GM23338 (cell line): Measurements from ENCODE around the gene SBF2. TPM values are rescaled to one million over a fixed set of nuclear protein-coding genes. Genes with fewer than 3 reads are reported as not detected.

ENCODE experiments used
- ATAC-seq: fragments of 200-7000 bp; cut with Tn5 transposase; 3 replicates; pipeline ENCODE4 v1.9.1; 2020
- DNase-seq: peaks from one replicate; pipeline ENCODE4 v3.0.0-alpha.2; 2015; ENCODE audit warnings: low spot score
- H2AFZ ChIP-seq: fragments of 200-600 bp; sonication (generic); 2 replicates; pipeline ENCODE4 v1.8.0; 2016; ENCODE audit warnings: antibody characterized with exemption, mild to moderate bottlenecking, moderate library complexity
- H3F3A ChIP-seq: fragments of 200-600 bp; sonication (generic); replicated peaks from 2 replicates; pipeline ENCODE4 v1.8.0; 2017; ENCODE audit warnings: antibody characterized with exemption, mixed run types, low read depth
- H3K27ac ChIP-seq: fragments of 200-600 bp; sonication (generic); 2 replicates; pipeline ENCODE4 v1.6.1; 2016; ENCODE audit warnings: low read depth
- H3K27me3 ChIP-seq: fragments of 200-600 bp; sonication (generic); 2 replicates; pipeline ENCODE4 v1.8.0; 2016; ENCODE audit warnings: mild to moderate bottlenecking, mixed run types, moderate library complexity; ENCODE audit not compliant: insufficient read depth
- H3K36me3 ChIP-seq: fragments of 200-600 bp; sonication (generic); 2 replicates; pipeline ENCODE4 v1.8.0; 2016; ENCODE audit warnings: mild to moderate bottlenecking; ENCODE audit not compliant: insufficient read depth
- H3K4me1 ChIP-seq: fragments of 200-600 bp; sonication (generic); 2 replicates; pipeline ENCODE4 v1.8.0; 2016; ENCODE audit warnings: mild to moderate bottlenecking, moderate library complexity; ENCODE audit not compliant: insufficient read depth
- H3K4me2 ChIP-seq: fragments of 200-600 bp; sonication (generic); 2 replicates; pipeline ENCODE4 v1.7.1; 2017; ENCODE audit warnings: mixed run types
- H3K4me3 ChIP-seq: fragments of 200-600 bp; sonication (generic); 2 replicates; pipeline ENCODE4 v1.6.1; 2016; ENCODE audit warnings: mixed run types
- H3K79me2 ChIP-seq: fragments of 200-600 bp; sonication (generic); replicated peaks from 2 replicates; pipeline ENCODE4 v1.8.0; 2017; ENCODE audit warnings: mild to moderate bottlenecking; ENCODE audit not compliant: insufficient read depth
- H3K9me2 ChIP-seq: fragments of 200-600 bp; sonication (generic); 2 replicates; pipeline ENCODE4 v1.8.0; 2017; ENCODE audit not compliant: insufficient read depth
- H4K20me1 ChIP-seq: fragments of 200-600 bp; sonication (generic); replicated peaks from 2 replicates; pipeline ENCODE4 v1.8.0; 2017; ENCODE audit warnings: mild to moderate bottlenecking; ENCODE audit not compliant: insufficient read depth
- H3K27ac Mint-ChIP-seq: 2 replicates; pipeline ENCODE4 v1.8.0; 2020; ENCODE audit warnings: inconsistent platforms, mild to moderate bottlenecking, moderate library complexity, mixed read lengths
- H3K27me3 Mint-ChIP-seq: 3 replicates; pipeline ENCODE4 v1.8.0; 2022; ENCODE audit warnings: low read depth, mild to moderate bottlenecking, moderate library complexity, mixed read lengths, inconsistent platforms; ENCODE audit not compliant: insufficient read depth, poor library complexity
- H3K36me3 Mint-ChIP-seq: 3 replicates; pipeline ENCODE4 v1.8.0; 2021; ENCODE audit warnings: low read depth, mild to moderate bottlenecking, inconsistent platforms, moderate library complexity, mixed read lengths
- H3K4me1 Mint-ChIP-seq: 3 replicates; pipeline ENCODE4 v1.8.0; 2020; ENCODE audit warnings: mild to moderate bottlenecking, inconsistent platforms, mixed read lengths
- H3K4me3 Mint-ChIP-seq: 3 replicates; pipeline ENCODE4 v1.8.0; 2021; ENCODE audit warnings: moderate library complexity, mild to moderate bottlenecking, inconsistent platforms, mixed read lengths
- H3K9me3 Mint-ChIP-seq: 3 replicates; pipeline ENCODE4 v1.8.0; 2020; ENCODE audit warnings: moderate library complexity, mild to moderate bottlenecking, inconsistent platforms, mixed read lengths
- EZH2 ChIP-seq: fragments of 200-600 bp; sonication (generic); IDR thresholded peaks from one replicate; pipeline ENCODE4 v1.8.0; 2017; ENCODE audit warnings: antibody characterized with exemption, mild to moderate bottlenecking, low read depth; ENCODE audit not compliant: unreplicated experiment
- EZH2phosphoT487 ChIP-seq: fragments of 200-600 bp; sonication (generic); IDR thresholded peaks from one replicate; pipeline ENCODE4 v1.8.1; 2018; ENCODE audit warnings: antibody characterized with exemption; ENCODE audit not compliant: unreplicated experiment
- NANOG ChIP-seq: IDR thresholded peaks from 2 replicates; pipeline ENCODE4 v1.6.1; 2016; ENCODE audit warnings: antibody characterized with exemption, borderline replicate concordance
- POLR2AphosphoS5 ChIP-seq: IDR thresholded peaks from 2 replicates; pipeline ENCODE4 v1.6.1; 2016; ENCODE audit warnings: antibody characterized with exemption, low read depth
- ZNF331 ChIP-seq: fragments of 250-450 bp; sonication (Bioruptor Pico); IDR thresholded peaks from 2 replicates; pipeline ENCODE4 v1.5.0; 2020; ENCODE audit warnings: low read depth, mild to moderate bottlenecking, moderate library complexity
- polyA plus RNA-seq: library from polyadenylated mRNA; unstranded; fragments of >200 nt; fragmentation: Nextera tagmentation; extraction: Ambion mirVana; gene quantifications from 2 replicates; pipeline ENCODE4 v1.2.1, GENCODE V29; 2016
- total RNA-seq: library from RNA; depleted of rRNA; stranded (reverse); fragments of >200 nt; shearing (Covaris generic); gene quantifications from 2 replicates; pipeline ENCODE4 v1.2.3, GENCODE V29; 2014
- TF ChIP-seq, protein P1 (sequence below): fragments of 250-450 bp; sonication (Bioruptor Pico); IDR thresholded peaks from 2 replicates; pipeline ENCODE4 v1.5.0; 2020; ENCODE audit warnings: mild to moderate bottlenecking, moderate library complexity

SBF2 gene
- total and polyA plus RNA-seq, 2 experiments from 2014 or later, result 25.6 to 53.5 TPM

DNA sequence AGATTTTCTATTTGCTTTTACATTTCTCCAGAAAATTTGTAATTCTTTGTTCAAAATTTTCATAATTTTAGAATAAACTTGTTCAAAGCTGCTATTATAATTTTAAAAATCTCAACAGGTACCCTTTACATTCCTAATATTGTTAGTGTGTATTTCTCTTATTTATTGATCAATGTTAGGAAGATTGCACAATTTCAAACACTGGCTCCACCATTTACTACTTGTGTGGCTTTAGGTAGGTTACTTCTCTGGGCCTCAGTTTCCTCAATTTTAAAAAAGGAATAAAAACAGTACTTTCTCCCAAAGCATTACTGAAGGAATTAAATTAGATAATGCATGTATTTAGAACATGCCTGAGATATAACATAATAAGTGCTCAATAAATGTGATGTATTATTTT is 180.2 kb downstream of the SBF2 start:
- no peak overlapping the region for H3K4me2 ChIP-seq
- H3K4me1 Mint-ChIP-seq, result peaks cover 17% of the 10 kb centered on the region; the same call in 2 of the 3 replicates
- H2AFZ ChIP-seq, result no peak overlapping the region
- ATAC-seq, result no peak
- H3K4me1 ChIP-seq, result peaks cover 16% of the 10 kb centered on the region
- no peak overlapping the region for H3K27ac Mint-ChIP-seq
- no peak overlapping the region for H3K27ac ChIP-seq
- H4K20me1 ChIP-seq, result no peaks in the 10 kb centered on the region
- H3K36me3 ChIP-seq, result no peaks in the 10 kb centered on the region
- no peak for DNase-seq
- no peak overlapping the region for H3K4me3 ChIP-seq
- H3K27me3 ChIP-seq, result no peaks in the 10 kb centered on the region
- no peak overlapping the region for H3K4me3 Mint-ChIP-seq
- no peaks in the 10 kb centered on the region for H3K27me3 Mint-ChIP-seq
- TF ChIP-seq, protein P1, sequence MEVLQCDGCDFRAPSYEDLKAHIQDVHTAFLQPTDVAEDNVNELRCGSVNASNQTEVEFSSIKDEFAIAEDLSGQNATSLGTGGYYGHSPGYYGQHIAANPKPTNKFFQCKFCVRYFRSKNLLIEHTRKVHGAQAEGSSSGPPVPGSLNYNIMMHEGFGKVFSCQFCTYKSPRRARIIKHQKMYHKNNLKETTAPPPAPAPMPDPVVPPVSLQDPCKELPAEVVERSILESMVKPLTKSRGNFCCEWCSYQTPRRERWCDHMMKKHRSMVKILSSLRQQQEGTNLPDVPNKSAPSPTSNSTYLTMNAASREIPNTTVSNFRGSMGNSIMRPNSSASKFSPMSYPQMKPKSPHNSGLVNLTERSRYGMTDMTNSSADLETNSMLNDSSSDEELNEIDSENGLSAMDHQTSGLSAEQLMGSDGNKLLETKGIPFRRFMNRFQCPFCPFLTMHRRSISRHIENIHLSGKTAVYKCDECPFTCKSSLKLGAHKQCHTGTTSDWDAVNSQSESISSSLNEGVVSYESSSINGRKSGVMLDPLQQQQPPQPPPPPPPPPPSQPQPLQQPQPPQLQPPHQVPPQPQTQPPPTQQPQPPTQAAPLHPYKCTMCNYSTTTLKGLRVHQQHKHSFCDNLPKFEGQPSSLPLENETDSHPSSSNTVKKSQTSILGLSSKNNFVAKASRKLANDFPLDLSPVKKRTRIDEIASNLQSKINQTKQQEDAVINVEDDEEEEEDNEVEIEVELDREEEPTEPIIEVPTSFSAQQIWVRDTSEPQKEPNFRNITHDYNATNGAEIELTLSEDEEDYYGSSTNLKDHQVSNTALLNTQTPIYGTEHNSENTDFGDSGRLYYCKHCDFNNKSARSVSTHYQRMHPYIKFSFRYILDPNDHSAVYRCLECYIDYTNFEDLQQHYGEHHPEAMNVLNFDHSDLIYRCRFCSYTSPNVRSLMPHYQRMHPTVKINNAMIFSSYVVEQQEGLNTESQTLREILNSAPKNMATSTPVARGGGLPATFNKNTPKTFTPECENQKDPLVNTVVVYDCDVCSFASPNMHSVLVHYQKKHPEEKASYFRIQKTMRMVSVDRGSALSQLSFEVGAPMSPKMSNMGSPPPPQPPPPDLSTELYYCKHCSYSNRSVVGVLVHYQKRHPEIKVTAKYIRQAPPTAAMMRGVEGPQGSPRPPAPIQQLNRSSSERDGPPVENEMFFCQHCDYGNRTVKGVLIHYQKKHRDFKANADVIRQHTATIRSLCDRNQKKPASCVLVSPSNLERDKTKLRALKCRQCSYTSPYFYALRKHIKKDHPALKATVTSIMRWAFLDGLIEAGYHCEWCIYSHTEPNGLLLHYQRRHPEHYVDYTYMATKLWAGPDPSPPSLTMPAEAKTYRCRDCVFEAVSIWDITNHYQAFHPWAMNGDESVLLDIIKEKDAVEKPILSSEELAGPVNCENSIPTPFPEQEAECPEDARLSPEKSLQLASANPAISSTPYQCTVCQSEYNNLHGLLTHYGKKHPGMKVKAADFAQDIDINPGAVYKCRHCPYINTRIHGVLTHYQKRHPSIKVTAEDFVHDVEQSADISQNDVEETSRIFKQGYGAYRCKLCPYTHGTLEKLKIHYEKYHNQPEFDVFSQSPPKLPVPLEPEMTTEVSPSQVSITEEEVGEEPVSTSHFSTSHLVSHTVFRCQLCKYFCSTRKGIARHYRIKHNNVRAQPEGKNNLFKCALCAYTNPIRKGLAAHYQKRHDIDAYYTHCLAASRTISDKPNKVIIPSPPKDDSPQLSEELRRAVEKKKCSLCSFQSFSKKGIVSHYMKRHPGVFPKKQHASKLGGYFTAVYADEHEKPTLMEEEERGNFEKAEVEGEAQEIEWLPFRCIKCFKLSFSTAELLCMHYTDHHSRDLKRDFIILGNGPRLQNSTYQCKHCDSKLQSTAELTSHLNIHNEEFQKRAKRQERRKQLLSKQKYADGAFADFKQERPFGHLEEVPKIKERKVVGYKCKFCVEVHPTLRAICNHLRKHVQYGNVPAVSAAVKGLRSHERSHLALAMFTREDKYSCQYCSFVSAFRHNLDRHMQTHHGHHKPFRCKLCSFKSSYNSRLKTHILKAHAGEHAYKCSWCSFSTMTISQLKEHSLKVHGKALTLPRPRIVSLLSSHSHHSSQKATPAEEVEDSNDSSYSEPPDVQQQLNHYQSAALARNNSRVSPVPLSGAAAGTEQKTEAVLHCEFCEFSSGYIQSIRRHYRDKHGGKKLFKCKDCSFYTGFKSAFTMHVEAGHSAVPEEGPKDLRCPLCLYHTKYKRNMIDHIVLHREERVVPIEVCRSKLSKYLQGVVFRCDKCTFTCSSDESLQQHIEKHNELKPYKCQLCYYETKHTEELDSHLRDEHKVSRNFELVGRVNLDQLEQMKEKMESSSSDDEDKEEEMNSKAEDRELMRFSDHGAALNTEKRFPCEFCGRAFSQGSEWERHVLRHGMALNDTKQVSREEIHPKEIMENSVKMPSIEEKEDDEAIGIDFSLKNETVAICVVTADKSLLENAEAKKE (CRISPR knock-in tag), result no peak
- no peak for TF ChIP-seq EZH2phosphoT487
- H3K9me2 ChIP-seq, result no peaks in the 10 kb centered on the region
- no peaks in the 10 kb centered on the region for H3F3A ChIP-seq
- peaks cover 8% of the 10 kb centered on the region; the same call in 2 of the 3 replicates for H3K9me3 Mint-ChIP-seq
- H3K36me3 Mint-ChIP-seq, result peaks cover 23% of the 10 kb centered on the region
- no peaks in the 10 kb centered on the region for H3K79me2 ChIP-seq

- Mint-ChIP-seq H3K4me3 (no peak overlapping the region), H3K36me3 (peaks cover 8% of the 10 kb centered on the region), H3K4me1 (peaks cover 20% of the 10 kb centered on the region; the same call in 2 of the 3 replicates), H3K9me3 (peaks cover 4% of the 10 kb centered on the region; the same call in 2 of the 3 replicates), H3K27me3 (no peaks in the 10 kb centered on the region), H3K27ac (peak overlapping the region; percentile 80)
- H3K36me3 ChIP-seq, result no peaks in the 10 kb centered on the region
- peaks cover 16% of the 10 kb centered on the region for H3K4me1 ChIP-seq
- no peak overlapping the region for H3K4me3 ChIP-seq
- no peaks in the 10 kb centered on the region for H3K27me3 ChIP-seq
- DNase-seq (no peak), ATAC-seq (no peak)
- H3K79me2 ChIP-seq, result no peaks in the 10 kb centered on the region
- H3F3A ChIP-seq, result no peaks in the 10 kb centered on the region
- H4K20me1 ChIP-seq, result no peaks in the 10 kb centered on the region
- no peak overlapping the region for H3K27ac ChIP-seq
- no peak overlapping the region for H2AFZ ChIP-seq
- H3K9me2 ChIP-seq, result no peaks in the 10 kb centered on the region
- peak overlapping the region; percentile 20; the same call in 1 of the 2 replicates for H3K4me2 ChIP-seq
- TF ChIP-seq POLR2AphosphoS5 (no peak), EZH2 (no peak), ZNF331 (CRISPR knock-in tag) (no peak), NANOG (no peak)
- TF ChIP-seq, protein P1 (CRISPR knock-in tag), result no peak
These were observed 184.2 kb downstream of the SBF2 start for GRCh38 chr11:10109806-10110205.
